H9 (cell line): ENCODE measurements around the gene KLF18. TPM values are rescaled to one million over a fixed set of nuclear protein-coding genes. Genes with fewer than 3 reads are reported as not detected.

ENCODE experiments used
- DNase-seq: peaks from one replicate; pipeline ENCODE4 v3.0.0-alpha.2; 2017
- H2AFZ ChIP-seq: one replicate; pipeline ENCODE4 v1.6.1; 2013; ENCODE audit warnings: mild to moderate bottlenecking, low read length, control low read depth, moderate library complexity
- H2AK5ac ChIP-seq: 2 replicates; pipeline ENCODE4 v1.6.1; 2013; ENCODE audit warnings: low read length, control low read depth, mixed read lengths; ENCODE audit not compliant: insufficient read length
- H2BK120ac ChIP-seq: one replicate; pipeline ENCODE4 v1.6.1; 2013; ENCODE audit warnings: low read depth, mild to moderate bottlenecking, low read length, control low read depth, inconsistent platforms; ENCODE audit not compliant: poor library complexity, severe bottlenecking
- H2BK12ac ChIP-seq: 2 replicates; pipeline ENCODE4 v1.6.1; 2013; ENCODE audit warnings: low read length, control low read depth, mixed read lengths, low read depth; ENCODE audit not compliant: insufficient read length
- H2BK15ac ChIP-seq: 2 replicates; pipeline ENCODE4 v1.6.1; 2013; ENCODE audit warnings: low read depth, low read length, control low read depth
- H2BK20ac ChIP-seq: one replicate; pipeline ENCODE4 v1.6.1; 2013; ENCODE audit warnings: low read depth, mild to moderate bottlenecking, low read length, control low read depth, inconsistent platforms; ENCODE audit not compliant: poor library complexity, severe bottlenecking
- H2BK5ac ChIP-seq: 2 replicates; pipeline ENCODE4 v1.6.1; 2013; ENCODE audit warnings: low read length, control low read depth, mixed read lengths; ENCODE audit not compliant: insufficient read length
- H3K14ac ChIP-seq: 2 replicates; pipeline ENCODE4 v1.6.1; 2013; ENCODE audit warnings: low read length, control low read depth; ENCODE audit not compliant: insufficient read depth
- H3K18ac ChIP-seq: 2 replicates; pipeline ENCODE4 v1.6.1; 2013; ENCODE audit warnings: low read depth, mild to moderate bottlenecking, mixed read lengths, low read length, control low read depth; ENCODE audit not compliant: insufficient read length
- H3K23ac ChIP-seq: 2 replicates; pipeline ENCODE4 v1.6.1; 2013; ENCODE audit warnings: low read length, control low read depth, mixed read lengths, low read depth; ENCODE audit not compliant: insufficient read length
- H3K23me2 ChIP-seq: 2 replicates; pipeline ENCODE4 v1.6.1; 2013; ENCODE audit warnings: low read depth, mild to moderate bottlenecking, mixed read lengths, low read length, control low read depth; ENCODE audit not compliant: insufficient read length, poor library complexity, severe bottlenecking
- H3K27ac ChIP-seq: 2 replicates; pipeline ENCODE4 v1.5.1; 2013; ENCODE audit warnings: low read length, control low read depth, mixed read lengths, low read depth; ENCODE audit not compliant: insufficient read length
- H3K27me3 ChIP-seq: 2 replicates; pipeline ENCODE4 v1.6.1; 2013; ENCODE audit warnings: low read length, control low read depth, inconsistent platforms; ENCODE audit not compliant: insufficient read depth
- H3K4ac ChIP-seq: 2 replicates; pipeline ENCODE4 v1.6.1; 2013; ENCODE audit warnings: low read depth, mild to moderate bottlenecking, control low read depth, inconsistent platforms, low read length, moderate library complexity
- H3K4me1 ChIP-seq: 2 replicates; pipeline ENCODE4 v1.6.1; 2013; ENCODE audit warnings: low read length, control low read depth, inconsistent platforms; ENCODE audit not compliant: insufficient read depth
- H3K4me2 ChIP-seq: 2 replicates; pipeline ENCODE4 v1.6.1; 2013; ENCODE audit warnings: low read length, control low read depth, mixed read lengths; ENCODE audit not compliant: insufficient read length, insufficient read depth
- H3K56ac ChIP-seq: 2 replicates; pipeline ENCODE4 v1.6.1; 2013; ENCODE audit warnings: low read depth, mild to moderate bottlenecking, mixed read lengths, low read length, control low read depth; ENCODE audit not compliant: insufficient read length
- H3K79me1 ChIP-seq: 2 replicates; pipeline ENCODE4 v1.6.1; 2013; ENCODE audit warnings: low read depth, mild to moderate bottlenecking, moderate library complexity, low read length, control low read depth, inconsistent platforms; ENCODE audit not compliant: insufficient read depth, poor library complexity, severe bottlenecking
- H3K79me2 ChIP-seq: 2 replicates; pipeline ENCODE4 v1.6.1; 2013; ENCODE audit warnings: low read length, control low read depth, inconsistent platforms; ENCODE audit not compliant: insufficient read depth
- H3K9ac ChIP-seq: 2 replicates; pipeline ENCODE4 v1.6.1; 2013; ENCODE audit warnings: low read length, control low read depth, mixed read lengths; ENCODE audit not compliant: insufficient read length; ENCODE audit errors: extremely low read depth
- H3K9me3 ChIP-seq: one replicate; pipeline ENCODE4 v1.6.1; 2013; ENCODE audit warnings: low read depth, low read length, inconsistent platforms; ENCODE audit not compliant: control insufficient read depth
- H3T11ph ChIP-seq: one replicate; pipeline ENCODE4 v1.6.1; 2013; ENCODE audit warnings: mild to moderate bottlenecking, low read length, control low read depth, inconsistent platforms
- H4K20me1 ChIP-seq: one replicate; pipeline ENCODE4 v1.6.1; 2013; ENCODE audit not compliant: control insufficient read depth, insufficient read length, insufficient read depth
- H4K5ac ChIP-seq: 2 replicates; pipeline ENCODE4 v1.6.1; 2013; ENCODE audit warnings: low read depth, mild to moderate bottlenecking, mixed read lengths, low read length, control low read depth; ENCODE audit not compliant: insufficient read length
- H4K8ac ChIP-seq: replicated peaks from 2 replicates; pipeline ENCODE4 v1.6.1; 2013; ENCODE audit warnings: low read length, control low read depth, mixed read lengths, low read depth; ENCODE audit not compliant: insufficient read length
- H4K91ac ChIP-seq: 2 replicates; pipeline ENCODE4 v1.6.1; 2013; ENCODE audit warnings: low read depth, mild to moderate bottlenecking, moderate library complexity, mixed read lengths, low read length, control low read depth; ENCODE audit not compliant: insufficient read length
- H3K27ac Mint-ChIP-seq, 3 experiments: 2 replicates in 2 of 3; 3 replicates in 1 of 3; pipeline ENCODE4 v1.8.0; 2020 to 2021; ENCODE audit warnings: mixed read lengths in 3 of 3, mild to moderate bottlenecking in 1 of 3, moderate library complexity in 1 of 3
- H3K27me3 Mint-ChIP-seq: 2 replicates; pipeline ENCODE4 v1.8.0; 2021; ENCODE audit warnings: low read depth, mild to moderate bottlenecking, moderate library complexity, mixed read lengths
- H3K36me3 Mint-ChIP-seq, 3 experiments: 2 replicates in 2 of 3; 3 replicates in 1 of 3; pipeline ENCODE4 v1.8.0; 2020 to 2021; ENCODE audit warnings: low read depth in 3 of 3, mixed read lengths in 3 of 3; ENCODE audit not compliant: insufficient read depth in 1 of 3
- H3K4me1 Mint-ChIP-seq, 2 experiments: 2 replicates each; pipeline ENCODE4 v1.8.0; 2020; ENCODE audit warnings: mixed read lengths in 2 of 2
- H3K4me3 Mint-ChIP-seq, 2 experiments: 2 replicates in 1 of 2; 3 replicates in 1 of 2; pipeline ENCODE4 v1.8.0; 2020 to 2021; ENCODE audit warnings: mild to moderate bottlenecking in 2 of 2, mixed read lengths in 2 of 2, moderate library complexity in 1 of 2
- H3K9me3 Mint-ChIP-seq, 2 experiments: 2 replicates in 1 of 2; 3 replicates in 1 of 2; pipeline ENCODE4 v1.8.0; 2020; ENCODE audit warnings: mild to moderate bottlenecking in 2 of 2, mixed read lengths in 2 of 2, moderate library complexity in 1 of 2
- CTCF ChIP-seq: fragments of 200-600 bp; sonication (generic); conservative IDR thresholded peaks from 3 replicates; pipeline ENCODE4 v1.8.0; 2021; ENCODE audit warnings: antibody characterized with exemption, mild to moderate bottlenecking
- WGBS: extraction: QIAGEN DNeasy Blood & Tissue Kit; methylation state at CpG from one replicate; pipeline ENCODE4 v1.1.7; 2013; ENCODE audit warnings: missing lambda C conversion rate, low lambda C conversion rate, mixed read lengths; ENCODE audit not compliant: insufficient read length; ENCODE audit errors: extremely low coverage; 5-methylcytosine and 5-hydroxymethylcytosine counted together
- total RNA-seq: library from RNA; stranded (reverse); gene quantifications from 2 replicates; pipeline ENCODE4 v1.2.1, GENCODE V29; 2021

KLF18 gene
- total RNA-seq, 1 experiment from 2014 or later: 0.07 TPM

GRCh38 chr1:44108241-44108640, 33.2 kb downstream of the KLF18 start:
- no peak for DNase-seq
- no peaks in the 10 kb centered on the region for H3K9me3 Mint-ChIP-seq
- TF ChIP-seq CTCF: no peak
- Histone ChIP-seq H3K4me1 (no peaks in the 10 kb centered on the region), H3K56ac (no peak overlapping the region), H2BK20ac (no peak overlapping the region), H4K5ac (no peak overlapping the region), H3K18ac (no peak overlapping the region), H2BK15ac (no peak overlapping the region), H3K9me3 (no peaks in the 10 kb centered on the region), H2AFZ (no peak overlapping the region), H3K9ac (no peak overlapping the region), H4K91ac (no peak overlapping the region), H3K14ac (no peak overlapping the region), H4K20me1 (no peaks in the 10 kb centered on the region), H3K27ac (no peak overlapping the region), H2BK120ac (no peak overlapping the region), H3K4me2 (no peak overlapping the region), H3K79me1 (no peaks in the 10 kb centered on the region), H3K4ac (no peak overlapping the region), H4K8ac (no peak overlapping the region), H3K79me2 (no peaks in the 10 kb centered on the region), H2AK5ac (no peak overlapping the region), H3T11ph (no peak overlapping the region), H2BK5ac (no peak overlapping the region), H3K27me3 (no peaks in the 10 kb centered on the region), H3K23ac (no peak overlapping the region), H3K23me2 (peaks cover 4% of the 10 kb centered on the region), H2BK12ac (no peak overlapping the region)
- H3K4me3 Mint-ChIP-seq: no peak overlapping the region
- no peaks in the 10 kb centered on the region for H3K36me3 Mint-ChIP-seq
- H3K27ac Mint-ChIP-seq: no peak overlapping the region
- H3K27me3 Mint-ChIP-seq: peaks cover 12% of the 10 kb centered on the region
- H3K4me1 Mint-ChIP-seq: peaks cover 19 to 21% of the 10 kb centered on the region in 2 experiments
- no CpG with 5 or more reads among the region's 1 CpG for WGBS
